Measurements from ENCODE around the gene SIRT2. TPM values are rescaled to one million over a fixed set of nuclear protein-coding genes. Genes with fewer than 3 reads are reported as not detected.

Gene SIRT2
- polyA plus RNA-seq, 1 donor: 104 TPM

DNA sequence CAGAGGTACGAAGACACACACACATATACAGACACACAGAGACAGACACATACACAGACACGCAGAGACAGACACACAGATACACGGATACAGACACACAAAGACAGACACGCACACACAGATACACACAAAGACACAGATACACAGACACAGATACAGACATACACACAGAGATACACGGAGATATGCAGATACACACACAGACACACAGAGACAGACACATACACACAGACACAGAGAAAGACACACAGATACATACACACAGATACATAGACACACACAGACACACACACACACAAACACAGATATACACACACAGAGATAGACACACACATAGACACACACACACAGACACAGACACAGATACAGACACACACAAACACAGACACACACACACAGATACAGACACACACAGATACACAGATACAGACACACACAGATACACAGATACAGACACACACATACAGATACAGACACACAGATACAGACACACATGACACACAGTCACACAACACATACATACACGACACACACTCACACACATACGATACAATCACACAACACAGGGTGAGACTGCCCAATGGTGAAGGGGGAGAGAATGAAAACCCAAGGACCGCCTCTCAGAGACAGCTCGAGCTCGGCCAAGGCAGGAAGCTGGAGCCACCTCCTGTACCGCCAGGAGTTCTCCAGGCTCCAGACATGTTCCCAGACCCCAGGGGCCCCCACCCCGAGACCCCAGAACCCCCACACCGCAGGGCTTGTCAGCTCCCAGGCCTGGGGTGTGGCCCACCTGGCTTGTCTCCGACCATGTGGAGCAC lies 21.4 kb upstream of the SIRT2 start:
- DNase-seq (ENCODE audit: low read depth): no peak

DNA sequence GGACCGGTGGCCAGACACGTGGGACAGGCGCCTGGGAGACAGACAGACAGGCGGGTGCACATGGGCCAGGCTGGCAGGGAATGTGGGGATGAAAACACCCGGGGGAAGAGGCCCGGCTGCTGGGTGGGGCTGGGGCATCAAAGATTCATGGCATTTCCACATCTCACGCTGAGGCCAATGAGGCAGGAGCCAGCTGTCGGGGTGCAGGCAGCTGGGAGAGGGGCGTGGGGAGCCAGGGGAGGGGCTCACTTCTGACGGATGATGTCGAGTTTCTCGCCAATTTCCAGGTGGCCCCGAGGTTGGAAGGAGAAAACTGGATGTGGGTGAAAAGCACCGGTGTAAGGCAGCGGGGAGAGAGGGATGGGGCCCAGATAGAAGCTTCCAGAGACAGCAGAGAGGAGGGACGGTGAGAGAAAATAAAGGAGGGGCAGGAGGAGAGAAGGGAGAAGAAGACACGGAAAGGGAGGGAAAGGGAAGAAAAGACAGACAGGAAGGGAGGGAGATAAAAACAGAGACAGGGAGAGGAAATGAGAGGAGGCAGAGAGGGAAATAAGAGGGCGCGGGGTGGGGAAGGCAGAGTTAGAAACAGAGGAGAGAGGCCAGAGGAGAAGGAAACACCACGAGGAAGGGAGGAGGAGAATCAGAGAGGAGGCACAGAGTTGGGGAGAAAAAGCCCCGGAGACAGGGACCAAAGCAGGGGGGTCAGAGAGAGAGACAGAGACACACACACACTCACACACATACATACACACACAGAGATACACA lies 20.6 kb upstream of the SIRT2 start:
- DNase-seq (ENCODE audit: low read depth): no peak

DNA sequence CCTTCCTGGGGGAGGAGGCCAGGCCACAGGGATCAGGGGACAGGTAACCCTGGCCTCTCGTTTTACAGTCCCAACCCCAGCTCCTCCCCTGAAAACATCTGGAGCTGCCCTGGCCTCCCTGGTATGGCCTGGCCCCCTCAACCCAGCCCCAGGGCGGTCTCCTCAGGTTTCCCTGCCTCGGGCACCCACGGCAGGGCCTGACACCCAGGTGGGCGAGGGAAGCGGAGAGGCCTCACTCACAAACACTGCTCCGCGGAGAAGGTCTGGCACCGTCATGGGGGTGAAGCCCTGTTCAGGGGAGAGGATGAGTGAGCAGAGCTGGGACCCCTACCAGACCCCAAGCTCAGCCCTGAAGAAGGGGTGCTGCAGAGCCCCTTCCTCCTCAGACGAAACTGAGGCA lies 19.1 kb upstream of the SIRT2 start:
- no peak for DNase-seq (ENCODE audit: low read depth)

DNA sequence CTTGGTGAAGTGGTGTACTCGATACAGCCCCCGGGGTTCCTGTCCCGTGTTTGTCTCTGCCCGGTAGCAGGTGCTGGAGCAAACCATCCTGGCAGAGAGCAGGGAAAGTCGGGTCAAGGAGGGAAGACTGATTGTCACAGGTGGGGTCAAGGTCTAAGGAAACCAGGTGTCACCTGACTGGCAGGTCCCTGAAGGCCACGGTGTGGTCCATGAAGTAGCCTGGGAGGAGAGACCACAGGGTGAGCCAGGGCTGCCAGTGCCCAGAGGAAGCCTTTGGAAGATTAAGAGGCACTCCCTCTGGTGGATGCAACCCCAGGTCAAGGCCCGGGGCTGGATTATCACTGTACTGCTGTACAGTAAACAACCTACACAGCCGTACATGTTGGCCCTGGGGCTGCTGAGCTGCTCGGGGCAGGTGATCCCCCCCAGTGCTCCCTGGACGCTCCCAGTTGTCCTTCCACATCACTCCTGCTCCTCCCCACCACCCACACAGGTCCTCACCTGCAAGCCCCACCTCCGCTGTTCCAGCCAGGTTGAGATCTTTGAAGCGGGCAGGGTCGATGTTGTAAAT lies 18.6 kb upstream of the SIRT2 start:
- no peak for DNase-seq (ENCODE audit: low read depth)

DNA sequence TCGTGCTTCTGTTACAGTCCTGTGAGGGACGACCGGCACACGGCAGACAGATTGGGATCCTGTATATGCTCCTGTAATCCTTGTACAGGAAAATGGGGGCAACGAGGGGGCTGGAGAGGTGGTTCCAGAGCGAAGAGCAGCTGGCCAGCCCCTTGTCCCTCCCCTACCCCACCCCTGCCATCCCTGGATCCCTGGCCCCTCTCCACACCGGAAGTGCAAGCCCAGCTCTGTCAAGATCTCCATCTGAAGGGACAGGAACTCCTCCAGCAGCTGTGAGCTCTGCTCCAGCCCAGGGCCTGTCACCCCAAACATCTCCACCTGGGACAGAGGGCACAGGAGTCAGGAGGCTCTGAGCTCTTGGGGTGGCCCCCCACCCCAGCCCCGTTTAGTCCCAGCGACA lies 18.1 kb upstream of the SIRT2 start:
- no peak for DNase-seq (ENCODE audit: low read depth)

DNA sequence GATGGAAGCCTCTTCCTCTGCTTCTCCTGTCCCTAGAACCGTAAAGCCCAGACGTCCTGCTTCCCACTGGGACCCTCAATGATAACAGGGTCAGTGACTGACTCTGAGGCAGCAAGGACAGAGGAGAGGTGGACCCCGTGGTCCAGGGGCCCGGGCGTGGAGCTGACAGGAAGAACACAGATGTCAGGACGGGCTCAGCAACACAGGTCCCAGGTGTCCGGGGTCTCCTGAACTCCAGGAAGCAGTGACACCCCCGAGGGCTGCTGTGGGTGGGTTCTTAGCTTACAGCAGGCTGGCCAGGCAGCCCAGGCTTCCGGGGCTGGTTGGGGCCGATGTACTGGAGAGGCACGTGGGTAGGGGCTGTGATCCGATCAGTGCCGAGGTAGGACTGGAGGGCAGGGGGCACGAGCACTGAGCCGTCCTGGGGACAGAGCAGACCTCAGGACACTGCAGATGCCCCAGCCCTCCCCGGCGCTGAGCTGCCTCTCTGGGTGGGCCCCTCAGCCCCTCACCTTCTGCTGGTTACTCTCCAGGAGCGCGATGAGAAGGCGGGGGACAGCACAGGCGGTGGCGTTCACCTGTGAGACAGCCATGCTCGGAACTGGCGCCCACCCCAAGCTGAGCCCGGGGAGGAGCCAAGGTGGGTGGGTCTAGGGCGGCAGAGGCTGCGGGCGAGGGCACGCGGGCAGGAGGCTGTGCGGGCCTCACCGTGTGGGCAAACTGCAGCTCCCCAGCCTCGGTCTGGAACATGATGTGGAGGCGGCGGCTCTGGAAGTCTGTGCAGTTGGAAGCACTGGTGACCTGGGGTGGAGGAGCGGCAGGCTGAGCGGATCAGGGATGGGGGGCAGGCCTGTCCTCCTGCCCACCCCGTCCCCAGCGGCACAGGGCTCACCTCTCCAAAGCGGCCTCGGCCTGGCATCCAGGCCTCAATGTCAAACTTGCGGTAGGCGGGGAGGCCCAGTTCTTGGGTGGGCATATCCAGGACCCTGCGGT lies 16.2 kb upstream of the SIRT2 start:
- no peak for DNase-seq (ENCODE audit: low read depth)

DNA sequence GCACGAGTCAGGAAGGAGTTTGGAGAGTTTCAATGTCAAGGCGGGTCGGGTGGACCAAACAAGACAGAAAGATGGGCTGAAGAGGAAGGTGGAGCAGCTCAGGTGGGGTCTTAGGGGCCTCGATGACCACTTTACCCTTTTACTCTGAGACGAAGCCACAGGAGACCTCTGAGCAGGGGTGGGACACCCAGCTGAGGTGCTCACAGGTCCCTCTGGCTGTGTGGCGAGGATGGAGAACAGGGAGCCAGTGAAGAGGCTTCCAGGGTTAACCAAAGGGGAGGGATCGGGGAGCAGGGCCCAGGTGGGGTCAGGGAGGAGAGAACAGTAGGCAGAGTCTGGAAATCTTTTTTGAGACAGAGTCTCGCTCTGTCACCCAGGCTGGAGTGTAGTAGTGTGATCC lies 14.5 kb upstream of the SIRT2 start:
- DNase-seq (ENCODE audit: low read depth): no peak

DNA sequence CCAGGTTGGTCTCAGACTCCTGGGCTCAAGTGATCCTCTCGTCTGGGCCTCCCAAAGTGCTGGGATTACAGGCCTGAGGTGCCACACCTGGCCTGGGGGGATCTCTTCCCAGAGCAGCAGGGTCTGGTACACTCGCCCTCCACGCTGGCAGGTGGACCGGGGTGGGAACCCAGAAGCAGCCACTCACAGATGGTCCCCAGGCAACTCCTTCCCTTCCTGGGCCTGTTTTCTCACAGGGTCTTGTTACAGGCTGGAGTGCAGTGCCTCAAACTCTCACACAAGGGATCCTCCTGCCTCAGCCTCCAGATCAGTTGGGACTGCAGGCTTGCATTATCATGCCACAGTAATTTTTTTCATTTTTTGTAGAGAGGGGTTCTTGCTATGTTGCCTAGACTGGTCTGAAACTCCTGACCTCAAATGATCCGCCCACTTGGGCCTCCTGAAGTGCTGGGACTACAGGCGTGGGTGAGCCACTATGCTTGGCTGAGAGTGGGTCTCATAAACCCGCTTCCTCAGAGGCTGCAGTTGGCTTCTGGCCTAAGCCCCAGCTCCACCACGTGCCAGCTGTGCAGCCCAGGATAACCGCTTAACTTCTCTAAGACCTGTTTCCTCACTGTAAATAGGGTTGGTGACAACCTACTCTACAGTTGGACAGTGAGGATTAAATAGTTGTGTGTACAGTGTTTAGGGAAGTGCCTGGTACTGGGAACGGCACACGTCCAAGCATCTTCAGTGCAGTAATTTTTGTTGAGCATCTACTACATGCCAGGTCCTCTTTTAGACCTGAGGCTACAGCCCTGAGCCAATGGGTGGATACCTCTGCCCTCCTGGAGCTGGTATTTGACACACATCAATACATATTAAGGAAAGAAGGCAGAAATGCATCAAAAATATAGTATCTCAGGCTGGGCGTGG lies 13.4 kb upstream of the SIRT2 start:
- no peak for DNase-seq (ENCODE audit: low read depth)

DNA sequence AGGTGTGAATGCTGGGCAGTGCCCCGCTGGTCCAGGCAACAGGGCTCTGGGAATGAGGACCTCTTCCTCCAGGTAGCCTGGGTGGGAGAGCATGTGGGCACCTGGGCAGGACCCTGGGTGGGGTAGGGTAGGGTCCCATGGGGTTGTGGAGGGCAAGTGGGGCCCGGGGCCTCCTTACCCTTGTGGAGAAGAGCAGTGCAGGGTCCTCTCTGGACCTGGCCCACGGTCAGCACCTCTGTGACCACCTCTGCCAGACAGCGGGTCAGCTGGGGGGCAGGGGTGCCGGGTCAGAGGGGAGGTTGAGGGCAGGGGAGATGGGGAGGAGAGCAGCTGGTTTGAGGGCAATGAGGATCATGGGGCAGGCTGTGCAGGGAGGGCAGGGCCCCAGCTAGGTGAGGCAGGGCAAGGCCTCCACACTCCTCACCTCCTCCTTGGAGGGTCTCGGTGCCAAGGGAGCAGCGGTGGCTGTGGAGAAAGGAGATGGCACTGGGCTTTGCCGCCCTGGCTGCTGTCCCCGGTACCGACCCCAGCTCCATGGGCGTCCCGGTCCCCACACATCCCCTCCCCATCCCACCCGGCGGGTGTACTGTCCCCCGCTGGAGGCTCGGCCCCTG lies 12.1 kb upstream of the SIRT2 start:
- DNase-seq (ENCODE audit: low read depth): no peak

DNA sequence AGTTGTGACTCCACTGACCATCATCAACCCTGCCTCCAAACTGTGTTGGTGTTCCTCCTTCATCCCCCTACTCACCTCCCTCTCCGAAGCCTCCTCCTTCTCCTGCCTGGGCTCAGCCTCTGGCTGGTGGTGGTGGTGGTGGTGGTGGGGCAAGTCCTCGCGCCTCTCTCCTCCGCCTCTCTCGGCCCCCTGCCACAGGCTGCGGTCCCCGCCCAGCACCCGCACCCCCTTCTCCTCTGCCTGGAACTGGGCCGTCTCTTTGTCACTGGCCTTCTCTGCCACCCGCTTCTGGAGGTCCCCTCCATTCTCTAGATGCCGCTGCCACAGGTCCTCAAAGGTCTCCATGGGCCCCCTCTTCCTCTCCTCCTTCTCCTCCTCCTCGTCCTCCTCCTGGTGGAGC lies 11.1 kb upstream of the SIRT2 start:
- DNase-seq (ENCODE audit: low read depth): no peak

DNA sequence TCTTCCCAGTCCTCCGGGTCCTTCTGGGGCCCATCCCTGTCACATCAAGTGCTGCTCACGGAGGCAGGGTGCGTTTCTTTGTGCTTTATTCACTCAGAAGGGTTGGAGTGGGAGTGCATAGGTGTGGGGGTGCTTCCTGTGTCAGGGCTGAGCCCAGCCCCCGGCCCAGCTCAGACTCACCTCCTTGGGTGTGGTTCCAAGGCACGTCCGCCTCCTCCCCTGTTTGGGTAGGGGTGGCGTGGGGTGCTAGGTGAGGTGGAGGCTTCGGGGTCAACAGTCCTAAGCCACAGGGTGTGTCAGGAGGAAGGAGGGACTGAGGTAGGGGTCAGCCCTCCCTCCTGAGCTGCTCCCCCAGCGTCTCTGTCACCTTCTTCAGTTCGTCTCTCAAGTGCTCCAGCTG lies 9.5 kb upstream of the SIRT2 start:
- no peak for DNase-seq (ENCODE audit: low read depth)

DNA sequence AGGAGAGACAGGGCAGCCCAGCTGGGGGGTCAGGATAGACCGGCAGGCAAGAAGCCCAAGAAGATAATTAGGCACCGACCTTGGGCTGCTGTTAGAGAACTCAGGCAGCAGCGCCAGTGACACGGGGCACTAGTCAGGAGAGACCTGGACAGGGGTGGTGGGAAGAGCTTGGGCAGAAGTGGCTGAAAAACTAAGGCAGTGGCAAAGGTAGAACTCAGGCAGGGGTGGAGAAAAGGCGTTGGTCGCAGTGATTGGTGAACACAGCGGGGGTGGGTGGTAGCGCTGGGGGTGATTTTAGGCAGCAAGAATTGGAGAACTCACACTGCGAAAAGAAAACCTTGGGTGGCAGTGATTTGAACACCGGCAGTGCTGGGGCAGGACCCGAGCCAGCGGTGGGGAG lies 8.3 kb upstream of the SIRT2 start:
- no peak for DNase-seq (ENCODE audit: low read depth)

DNA sequence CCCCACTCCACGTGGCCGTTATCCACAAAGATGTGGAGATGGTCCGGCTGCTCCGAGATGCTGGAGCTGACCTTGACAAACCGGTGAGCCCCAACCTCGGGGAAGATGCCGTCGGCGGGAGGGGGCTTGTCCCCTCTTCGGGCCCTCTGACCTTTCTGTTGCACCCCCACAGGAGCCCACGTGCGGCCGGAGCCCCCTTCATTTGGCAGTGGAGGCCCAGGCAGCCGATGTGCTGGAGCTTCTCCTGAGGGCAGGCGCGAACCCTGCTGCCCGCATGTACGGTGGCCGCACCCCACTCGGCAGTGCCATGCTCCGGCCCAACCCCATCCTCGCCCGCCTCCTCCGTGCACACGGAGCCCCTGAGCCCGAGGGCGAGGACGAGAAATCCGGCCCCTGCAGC lies 7.8 kb upstream of the SIRT2 start:
- DNase-seq (ENCODE audit: low read depth): no peak

DNA sequence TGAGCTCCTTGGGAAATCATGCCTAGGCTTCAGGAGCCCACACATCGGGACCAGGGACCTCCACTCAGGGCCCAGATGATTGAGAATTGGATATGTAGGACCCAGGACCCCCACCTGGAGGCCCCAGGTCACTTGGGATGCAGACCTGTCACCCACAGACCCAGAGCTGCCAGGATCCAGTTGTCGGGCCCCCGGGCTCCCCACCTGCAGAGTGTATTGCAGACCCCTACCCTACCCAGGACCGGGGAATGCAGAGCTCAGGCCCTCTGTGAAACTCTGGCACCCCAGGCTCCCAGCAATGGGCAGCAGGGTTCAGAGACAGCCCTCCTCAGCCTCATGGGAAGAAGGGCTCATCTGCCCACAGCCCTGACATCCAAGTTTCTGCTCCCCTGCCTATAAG lies 6.2 kb upstream of the SIRT2 start:
- no peak for DNase-seq (ENCODE audit: low read depth)

DNA sequence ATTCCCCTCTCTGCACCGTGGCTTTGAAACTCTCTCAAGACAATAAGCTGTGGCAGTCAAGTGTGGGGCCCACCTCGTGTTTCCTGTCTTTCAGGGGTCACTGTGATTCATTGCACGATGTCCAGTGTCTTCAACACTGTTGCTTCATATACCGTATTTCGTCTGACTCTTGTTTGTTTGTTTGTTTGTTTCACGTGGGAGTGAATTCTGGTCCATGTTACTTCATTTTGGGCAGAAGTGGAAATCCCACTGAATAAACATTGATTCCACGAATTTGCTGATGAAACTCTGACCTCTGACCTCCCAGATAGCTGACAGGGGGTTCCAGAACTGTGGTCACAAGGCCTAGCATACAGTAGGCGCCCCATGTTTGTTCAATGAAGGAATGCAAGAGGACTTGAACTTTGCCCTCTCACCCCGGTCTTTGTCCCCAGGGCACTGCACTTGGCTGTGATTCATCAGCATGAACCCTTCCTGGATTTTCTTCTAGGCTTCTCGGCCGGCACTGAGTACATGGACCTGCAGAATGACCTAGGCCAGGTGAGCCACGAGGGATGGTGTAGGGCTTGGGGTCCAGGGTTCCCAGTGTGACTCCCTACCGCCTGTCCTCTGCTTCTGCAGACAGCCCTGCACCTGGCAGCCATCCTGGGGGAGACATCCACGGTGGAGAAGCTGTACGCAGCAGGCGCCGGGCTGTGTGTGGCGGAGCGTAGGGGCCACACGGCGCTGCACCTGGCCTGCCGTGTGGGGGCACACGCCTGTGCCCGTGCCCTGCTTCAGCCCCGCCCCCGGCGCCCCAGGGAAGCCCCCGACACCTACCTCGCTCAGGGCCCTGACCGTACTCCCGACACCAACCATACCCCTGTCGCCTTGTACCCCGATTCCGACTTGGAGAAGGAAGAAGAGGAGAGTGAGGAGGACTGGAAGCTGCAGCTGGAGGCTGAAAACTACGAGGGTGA lies 5.4 kb upstream of the SIRT2 start:
- DNase-seq (ENCODE audit: low read depth): no peak

DNA sequence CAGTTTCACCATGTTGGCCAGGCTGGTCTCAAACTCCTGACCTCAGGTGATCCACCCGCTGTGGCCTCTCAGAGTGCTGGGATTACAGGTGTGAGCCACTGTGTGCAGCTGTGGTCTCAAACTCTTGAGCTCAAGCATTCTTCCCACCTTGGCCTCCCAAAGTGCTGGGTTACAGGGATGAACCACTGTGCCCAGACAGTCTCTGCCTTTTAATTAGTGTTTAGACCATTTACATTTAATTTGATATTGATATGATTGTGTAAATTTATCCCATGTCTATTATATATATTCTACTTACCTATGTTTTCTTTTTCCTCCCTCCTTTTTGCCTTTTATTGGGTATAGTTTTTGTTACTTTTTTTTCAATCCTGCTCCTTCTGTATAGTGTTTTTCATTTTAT lies 2.3 kb upstream of the SIRT2 start:
- no peak for DNase-seq (ENCODE audit: low read depth)

DNA sequence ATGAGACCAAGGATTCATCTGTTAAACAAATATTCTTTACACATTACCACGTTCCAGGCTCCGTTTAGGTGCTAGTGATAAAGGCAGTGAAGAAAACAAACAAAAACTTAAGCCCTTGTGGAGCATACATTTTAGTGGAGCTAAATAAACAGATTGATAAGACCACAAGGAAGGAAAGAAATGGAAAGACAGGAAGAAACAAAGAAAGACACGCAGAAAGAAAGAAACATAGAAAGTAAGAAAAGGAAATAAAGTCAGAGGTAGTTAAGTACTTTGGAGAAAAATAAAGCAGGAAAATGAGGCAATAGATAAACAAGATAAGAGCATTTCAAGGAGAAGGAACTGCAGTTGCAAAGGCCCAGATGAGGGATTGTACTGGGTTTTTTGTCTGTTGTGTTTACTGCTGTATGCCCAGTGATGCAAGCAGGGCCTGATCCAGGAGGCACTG lies 1.3 kb upstream of the SIRT2 start:
- no peak for DNase-seq (ENCODE audit: low read depth)

DNA sequence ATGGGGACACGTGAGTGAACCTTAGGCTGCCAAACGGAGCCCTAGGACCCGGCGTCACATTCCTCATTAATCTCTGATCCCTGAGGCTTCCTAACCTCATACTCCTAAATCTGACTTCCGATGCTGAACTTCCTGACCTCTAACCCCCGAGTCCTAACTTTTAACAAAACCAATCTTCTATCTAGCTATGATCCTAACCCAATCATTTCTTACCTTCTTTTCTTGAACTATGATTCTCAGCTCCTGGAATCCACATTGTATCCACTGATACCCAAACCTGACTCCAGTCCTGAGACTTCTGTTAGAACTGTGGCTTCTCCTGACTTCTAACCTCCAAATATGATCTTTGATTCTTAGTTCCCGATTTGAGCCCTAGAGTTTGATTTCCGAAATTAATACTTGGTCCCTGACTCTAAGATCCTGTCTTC lies 798 bp upstream of the SIRT2 start:
- DNase-seq (ENCODE audit: low read depth): no peak

All from forelimb muscle (tissue), 1 donor.